H1 (cell line): Measurements from ENCODE around the gene CD247. TPM values are rescaled to one million over a fixed set of nuclear protein-coding genes. Genes with fewer than 3 reads are reported as not detected.
A peak's percentile ranks its signal among the peaks of the same experiment; 100 is the strongest.

Experiments
- CTCF ChIA-PET: fragments of 300-600 bp; sonication (Branson Sonifier 250); formaldehyde crosslinking; loops from one replicate; lab custom pipeline; 2021; ENCODE audit not compliant: partially characterized antibody; lab: Charles Lee
- POLR2A ChIA-PET: fragments of 300-600 bp; sonication (Branson Sonifier 250); formaldehyde crosslinking; loops from one replicate; lab custom pipeline; 2021; ENCODE audit warnings: inconsistent platforms; ENCODE audit not compliant: partially characterized antibody; lab: Charles Lee
- DNase-seq, 2 experiments: peaks; one replicate each; pipeline versions ENCODE4 v3.0.0 to v3.0.0-alpha.2; 2010 to 2022; ENCODE audit warnings: low spot score in 2 of 2, low read depth in 1 of 2, mixed read lengths in 1 of 2
- FAIRE-seq: peaks from 2 replicates; lab custom pipeline; 2011; peaks lifted over from hg19 to GRCh38; lab: Jason Lieb, UNC
- H2AFZ ChIP-seq: 2 replicates; pipeline ENCODE4 v1.8.1; 2012; ENCODE audit warnings: low read length, inconsistent platforms
- H2AK5ac ChIP-seq: 2 replicates; pipeline ENCODE4 v1.6.1; 2013; ENCODE audit warnings: low read depth, low read length
- H2BK120ac ChIP-seq: replicated peaks from 2 replicates; pipeline ENCODE3; 2013; ENCODE audit warnings: low read depth, low read length, inconsistent platforms
- H2BK12ac ChIP-seq: 2 replicates; pipeline ENCODE4 v1.6.1; 2013; ENCODE audit warnings: low read depth, low read length
- H2BK15ac ChIP-seq: 2 replicates; pipeline ENCODE4 v1.6.1; 2013; ENCODE audit warnings: low read length
- H2BK20ac ChIP-seq: 2 replicates; pipeline ENCODE4 v1.6.1; 2013; ENCODE audit warnings: low read length
- H2BK5ac ChIP-seq: 2 replicates; pipeline ENCODE4 v1.6.1; 2013; ENCODE audit warnings: low read depth, low read length
- H3K14ac ChIP-seq: 2 replicates; pipeline ENCODE4 v1.6.1; 2013; ENCODE audit warnings: inconsistent platforms; ENCODE audit not compliant: insufficient read length
- H3K18ac ChIP-seq: 2 replicates; pipeline ENCODE4 v1.6.1; 2013; ENCODE audit warnings: low read length; ENCODE audit errors: extremely low read depth
- H3K23ac ChIP-seq: 2 replicates; pipeline ENCODE4 v1.6.1; 2013; ENCODE audit warnings: inconsistent platforms; ENCODE audit not compliant: insufficient read length
- H3K23me2 ChIP-seq: 2 replicates; pipeline ENCODE4 v1.6.1; 2013; ENCODE audit warnings: low read depth, low read length
- H3K27ac ChIP-seq: 2 replicates; pipeline ENCODE4 v1.6.1; 2011; ENCODE audit warnings: low read depth, low read length, inconsistent platforms
- H3K27me3 ChIP-seq, 4 experiments: replicated peaks in 1 of 4; 1 replicate in 1 of 4; 2 replicates in 3 of 4; pipeline versions ENCODE4 v1.6.1 to v1.8.1; 2011 to 2013; ENCODE audit warnings: low read length in 3 of 4, mild to moderate bottlenecking in 3 of 4, inconsistent platforms in 2 of 4, mixed read lengths in 2 of 4, moderate library complexity in 1 of 4; ENCODE audit not compliant: control insufficient read depth in 3 of 4, insufficient read depth in 3 of 4; ENCODE audit errors: extremely low read depth in 1 of 4
- H3K36me3 ChIP-seq, 4 experiments: 2 replicates each; pipeline versions ENCODE4 v1.6.1 to v1.8.1; 2011 to 2013; ENCODE audit warnings: mild to moderate bottlenecking in 4 of 4, low read length in 3 of 4, moderate library complexity in 2 of 4, control low read depth in 1 of 4, inconsistent platforms in 1 of 4; ENCODE audit not compliant: insufficient read depth in 4 of 4, control insufficient read depth in 2 of 4
- H3K4ac ChIP-seq: replicated peaks from 2 replicates; pipeline ENCODE3; 2013; ENCODE audit warnings: low read length, low read depth, mixed read lengths, inconsistent platforms; ENCODE audit not compliant: insufficient read length
- H3K4me1 ChIP-seq, 4 experiments: replicated peaks in 1 of 4; 1 replicate in 1 of 4; 2 replicates in 3 of 4; pipeline versions ENCODE4 v1.6.1 to v1.8.1; 2011 to 2013; ENCODE audit warnings: low read length in 3 of 4, inconsistent platforms in 2 of 4, mixed read lengths in 1 of 4; ENCODE audit not compliant: insufficient read depth in 4 of 4, control insufficient read depth in 3 of 4
- H3K4me2 ChIP-seq, 2 experiments: 2 replicates each; pipeline versions ENCODE4 v1.6.1 to v1.8.1; 2011 to 2013; ENCODE audit warnings: low read depth in 2 of 2, low read length in 2 of 2, control low read depth in 1 of 2, inconsistent platforms in 1 of 2, mild to moderate bottlenecking in 1 of 2; ENCODE audit not compliant: insufficient read depth in 1 of 2
- H3K4me3 ChIP-seq, 4 experiments: fragments of 200-600, 300-600 bp in 1 of 4; sonication (generic), shearing (Covaris generic), sonication (Bioruptor Twin) in 1 of 4; 2 replicates each; pipeline versions ENCODE4 v1.5.1 to v1.8.1; 2011 to 2016; ENCODE audit warnings: low read length in 4 of 4, low read depth in 3 of 4, control low read depth in 2 of 4, inconsistent platforms in 2 of 4, mild to moderate bottlenecking in 2 of 4, mixed read lengths in 1 of 4, moderate library complexity in 1 of 4; ENCODE audit not compliant: insufficient read depth in 2 of 4; ENCODE audit errors: extremely low read depth in 1 of 4
- H3K56ac ChIP-seq: replicated peaks from 2 replicates; pipeline ENCODE3; 2013; ENCODE audit warnings: low read depth, mild to moderate bottlenecking, mixed read lengths, low read length, inconsistent platforms; ENCODE audit not compliant: insufficient read length
- H3K79me1 ChIP-seq: 2 replicates; pipeline ENCODE4 v1.6.1; 2013; ENCODE audit warnings: low read depth, low read length, control low read depth
- H3K79me2 ChIP-seq, 2 experiments: 2 replicates each; pipeline versions ENCODE4 v1.6.1 to v1.8.1; 2012 to 2013; ENCODE audit warnings: low read length in 2 of 2, mild to moderate bottlenecking in 2 of 2, inconsistent platforms in 1 of 2; ENCODE audit not compliant: insufficient read depth in 2 of 2, control insufficient read depth in 1 of 2
- H3K9ac ChIP-seq, 4 experiments: replicated peaks in 1 of 4; 1 replicate in 1 of 4; 2 replicates in 3 of 4; pipeline versions ENCODE4 v1.6.1 to v1.8.1; 2011 to 2013; ENCODE audit warnings: low read depth in 3 of 4, low read length in 3 of 4, control low read depth in 2 of 4, mild to moderate bottlenecking in 2 of 4, moderate library complexity in 2 of 4, inconsistent platforms in 1 of 4; ENCODE audit errors: extremely low read depth in 1 of 4
- H3K9me3 ChIP-seq, 2 experiments: 2 replicates each; pipeline versions ENCODE4 v1.6.1 to v1.8.1; 2012 to 2013; ENCODE audit warnings: mild to moderate bottlenecking in 2 of 2, moderate library complexity in 2 of 2, control low read depth in 1 of 2, inconsistent platforms in 1 of 2, low read depth in 1 of 2, low read length in 1 of 2, mixed read lengths in 1 of 2; ENCODE audit not compliant: insufficient read depth in 2 of 2
- H4K20me1 ChIP-seq, 2 experiments: replicated peaks in 1 of 2; 2 replicates each; pipeline versions ENCODE3 to v1.8.1; 2011 to 2013; ENCODE audit warnings: inconsistent platforms in 2 of 2, low read length in 2 of 2, mild to moderate bottlenecking in 1 of 2; ENCODE audit not compliant: insufficient read depth in 2 of 2, control insufficient read depth in 1 of 2
- H4K5ac ChIP-seq: 2 replicates; pipeline ENCODE4 v1.6.1; 2013; ENCODE audit warnings: low read length, low read depth, mixed read lengths, inconsistent platforms; ENCODE audit not compliant: insufficient read length
- H4K8ac ChIP-seq: 2 replicates; pipeline ENCODE4 v1.8.0; 2013; ENCODE audit warnings: mild to moderate bottlenecking, moderate library complexity, low read length, inconsistent platforms; ENCODE audit not compliant: insufficient read depth; ENCODE audit errors: extremely low read depth
- H4K91ac ChIP-seq: replicated peaks from 2 replicates; pipeline ENCODE3; 2013; ENCODE audit warnings: low read length, mixed read lengths, inconsistent platforms; ENCODE audit not compliant: insufficient read length
- BACH1 ChIP-seq: IDR thresholded peaks from 2 replicates; pipeline ENCODE4 v1.6.1; 2012; ENCODE audit warnings: low read length, improper control_type of control experiment
- RAD21 ChIP-seq, 2 experiments: IDR thresholded peaks in 1 of 2; conservative IDR thresholded peaks in 1 of 2; 2 replicates each; pipeline ENCODE4 v1.6.1; 2011; ENCODE audit warnings: low read depth in 2 of 2, low read length in 2 of 2, improper control_type of control experiment in 1 of 2, inconsistent platforms in 1 of 2, mild to moderate bottlenecking in 1 of 2, moderate library complexity in 1 of 2
- SP4 ChIP-seq: IDR thresholded peaks from 2 replicates; pipeline ENCODE4 v1.6.1; 2012; ENCODE audit warnings: low read length, inconsistent platforms
- WGBS, 2 experiments: shearing (Covaris generic) in 1 of 2; methylation state at CpG; one replicate each; pipeline versions ENCODE4 v1.1.6 to v1.1.7; 2013 to 2015; ENCODE audit warnings: low lambda C conversion rate in 2 of 2, mixed read lengths in 2 of 2, inconsistent platforms in 1 of 2, low coverage in 1 of 2, missing lambda C conversion rate in 1 of 2; ENCODE audit not compliant: insufficient replicate concordance in 2 of 2, insufficient coverage in 1 of 2, insufficient read length in 1 of 2; ENCODE audit errors: extremely low coverage in 1 of 2, missing lambda C conversion rate in 1 of 2; 5-methylcytosine and 5-hydroxymethylcytosine counted together
- polyA plus RNA-seq, 7 experiments: library from polyadenylated mRNA; depleted of rRNA in 3 of 7; stranded (reverse) in 5 of 7; unstranded in 2 of 7; fragments of >200 nt in 5 of 7; fragments of 200-250 nt in 2 of 7; gene quantifications; 1 replicate in 5 of 7; 2 replicates in 1 of 7; 4 replicates in 1 of 7; pipeline versions ENCODE4 v1.2.1 to v1.2.3, GENCODE V29; 2011 to 2013; ENCODE audit warnings: missing spikeins in 2 of 7, mixed read lengths in 2 of 7
- total RNA-seq: library from RNA; stranded (reverse); fragmentation: NEBNext Ultra II Directional; extraction: Animal tissue kit (Norgen Biotek cat#: 25700); gene quantifications from 2 replicates; pipeline ENCODE4 v1.2.1, GENCODE V29; 2021
- TF ChIP-seq, protein P1 (sequence below), 3 experiments: IDR thresholded peaks; 1 replicate in 2 of 3; 2 replicates in 1 of 3; pipeline versions ENCODE4 v1.5.1 to v1.6.1; 2011; ENCODE audit warnings: low read length in 3 of 3, mild to moderate bottlenecking in 3 of 3, inconsistent platforms in 2 of 3, low read depth in 1 of 3, moderate library complexity in 1 of 3; ENCODE audit not compliant: insufficient read depth in 1 of 3; ENCODE audit errors: control extremely low read depth in 1 of 3

The CD247 gene
- total and polyA plus RNA-seq, 2 of the 8 experiments (the other 6 are each of a cell fraction or from before 2014, with no cell fraction given): 2.0 to 2.2 TPM

DNA sequence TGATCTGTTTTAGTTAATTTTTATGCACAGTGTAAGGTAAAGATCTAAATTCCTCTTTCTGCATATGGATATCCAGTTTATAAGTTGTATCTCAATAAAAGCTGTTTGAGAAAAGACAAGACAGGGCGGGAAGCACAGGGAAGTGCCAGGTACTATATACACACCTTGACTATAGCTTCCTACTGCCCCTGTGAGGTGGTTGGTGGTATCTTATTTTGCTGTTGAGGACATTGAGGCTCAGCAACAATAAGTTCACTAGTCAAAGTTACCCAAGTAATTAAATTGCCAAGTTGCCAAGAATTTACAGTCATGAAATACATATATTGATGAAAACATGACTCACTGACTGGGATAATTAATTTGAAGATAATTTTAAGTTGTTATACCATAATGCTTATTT is 109.1 kb downstream of the CD247 start:
- Histone ChIP-seq H3K4me2 (no peak overlapping the region), H4K91ac (no peak overlapping the region), H3K4ac (no peak overlapping the region), H3K36me3 (peaks cover 3 to 29% (median 13%) of the 10 kb centered on the region in 4 experiments; a peak in 6 of 8 replicates), H2BK20ac (no peak overlapping the region), H2AK5ac (no peak overlapping the region), H2BK12ac (no peak overlapping the region), H3K23ac (no peak overlapping the region), H3K27ac (no peak overlapping the region), H2BK5ac (no peak overlapping the region), H3K56ac (no peak overlapping the region), H4K5ac (no peak overlapping the region), H3K27me3 (no peaks in the 10 kb centered on the region), H3K4me3 (no peak overlapping the region), H2BK15ac (no peak overlapping the region), H2AFZ (no peak overlapping the region), H3K9me3 (no peaks in the 10 kb centered on the region), H3K18ac (no peak overlapping the region), H3K79me2 (no peaks in the 10 kb centered on the region), H4K8ac (no peak overlapping the region), H2BK120ac (no peak overlapping the region), H4K20me1 (no peaks in the 10 kb centered on the region), H3K4me1 (no peaks in the 10 kb centered on the region), H3K79me1 (no peaks in the 10 kb centered on the region), H3K23me2 (no peaks in the 10 kb centered on the region), H3K14ac (no peak overlapping the region), H3K9ac (no peak overlapping the region)
- peak; percentile 73 for FAIRE-seq
- no peak for DNase-seq
- WGBS, 2 experiments: 82% methylated on average over 1 of the region's 1 CpG; no CpG with 5 or more reads in 1 of the 2 experiments
- ChIA-PET POLR2A (interaction anchor here (1.2 to 1.9 kb wide), 2 partner anchors 22 to 142 kb away, joined by 3 to 4 read pairs; no protein-coding TSS in a partner anchor), CTCF (interaction anchor here (0.6 to 3.0 kb wide), 30 partner anchors 9 to 292 kb away, joined by 3 to 12 read pairs (median 3); no protein-coding TSS in a partner anchor)
- TF ChIP-seq RAD21 (IDR thresholded peaks at IDR 0.05 in 1 of 2, conservative IDR thresholded peaks at IDR 0.05 in 1 of 2; ENCODE audit: low read depth in 2 of 2, low read length in 2 of 2): peak; percentile 66 to 75
- TF ChIP-seq, protein P1, sequence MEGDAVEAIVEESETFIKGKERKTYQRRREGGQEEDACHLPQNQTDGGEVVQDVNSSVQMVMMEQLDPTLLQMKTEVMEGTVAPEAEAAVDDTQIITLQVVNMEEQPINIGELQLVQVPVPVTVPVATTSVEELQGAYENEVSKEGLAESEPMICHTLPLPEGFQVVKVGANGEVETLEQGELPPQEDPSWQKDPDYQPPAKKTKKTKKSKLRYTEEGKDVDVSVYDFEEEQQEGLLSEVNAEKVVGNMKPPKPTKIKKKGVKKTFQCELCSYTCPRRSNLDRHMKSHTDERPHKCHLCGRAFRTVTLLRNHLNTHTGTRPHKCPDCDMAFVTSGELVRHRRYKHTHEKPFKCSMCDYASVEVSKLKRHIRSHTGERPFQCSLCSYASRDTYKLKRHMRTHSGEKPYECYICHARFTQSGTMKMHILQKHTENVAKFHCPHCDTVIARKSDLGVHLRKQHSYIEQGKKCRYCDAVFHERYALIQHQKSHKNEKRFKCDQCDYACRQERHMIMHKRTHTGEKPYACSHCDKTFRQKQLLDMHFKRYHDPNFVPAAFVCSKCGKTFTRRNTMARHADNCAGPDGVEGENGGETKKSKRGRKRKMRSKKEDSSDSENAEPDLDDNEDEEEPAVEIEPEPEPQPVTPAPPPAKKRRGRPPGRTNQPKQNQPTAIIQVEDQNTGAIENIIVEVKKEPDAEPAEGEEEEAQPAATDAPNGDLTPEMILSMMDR (IDR thresholded peaks at IDR 0.05; ENCODE audit: control extremely low read depth in 1 of 3, insufficient read depth in 1 of 3, low read depth in 1 of 3, low read length in 3 of 3): peak in 2 of 3 experiments; percentile 48 to 57; a peak in 3 of 4 replicates
- TF ChIP-seq BACH1: no peak
- no peak for TF ChIP-seq SP4
